Measurements from ENCODE around the gene ZFR2.
A peak's percentile ranks its signal among the peaks of the same experiment; 100 is the strongest.

ZFR2 gene

GRCh38 chr19:3873151-3873550 is 4.3 kb upstream of the ZFR2 start:
- DNase-seq (ENCODE audit: insufficient read length, low spot score) = no peak
- FAIRE-seq = no peak
- no peak for TF ChIP-seq PAX5 (IDR thresholded peaks at IDR 0.05; ENCODE audit: insufficient read depth, low read length, severe bottlenecking)
- no peak for TF ChIP-seq POLR2AphosphoS5 (IDR thresholded peaks at IDR 0.05; ENCODE audit: low read depth, low read length)
- TF ChIP-seq TAF1 (IDR thresholded peaks at IDR 0.05; ENCODE audit: low read depth, low read length) = no peak
- TF ChIP-seq POLR2A (IDR thresholded peaks at IDR 0.05; ENCODE audit: low read depth, low read length) = no peak
- no peak for TF ChIP-seq SPI1 (IDR thresholded peaks at IDR 0.05; ENCODE audit: low read depth, low read length)
- TF ChIP-seq POU2F2 (IDR thresholded peaks at IDR 0.05; ENCODE audit: low read depth, low read length) = no peak

- FAIRE-seq (no peak), DNase-seq (ENCODE audit: insufficient read length, low spot score) (no peak)
- TF ChIP-seq POU2F2 (IDR thresholded peaks at IDR 0.05; ENCODE audit: low read depth, low read length) = no peak
- no peak for TF ChIP-seq TAF1 (IDR thresholded peaks at IDR 0.05; ENCODE audit: low read depth, low read length)
- TF ChIP-seq SPI1 (IDR thresholded peaks at IDR 0.05; ENCODE audit: low read depth, low read length) = no peak
- no peak for TF ChIP-seq POLR2A (IDR thresholded peaks at IDR 0.05; ENCODE audit: low read depth, low read length)
- TF ChIP-seq POLR2AphosphoS5 (IDR thresholded peaks at IDR 0.05; ENCODE audit: low read depth, low read length) = no peak
- no peak for TF ChIP-seq PAX5 (IDR thresholded peaks at IDR 0.05; ENCODE audit: insufficient read depth, low read length, severe bottlenecking)
Observed at GRCh38 chr19:3867971-3868769, 668 bp downstream of the ZFR2 start.

- no peak for TF ChIP-seq POLR2AphosphoS5 (IDR thresholded peaks at IDR 0.05; ENCODE audit: low read depth, low read length)
- no peak for TF ChIP-seq TAF1 (IDR thresholded peaks at IDR 0.05; ENCODE audit: low read depth, low read length)
- no peak for TF ChIP-seq SPI1 (IDR thresholded peaks at IDR 0.05; ENCODE audit: low read depth, low read length)
- TF ChIP-seq POU2F2 (IDR thresholded peaks at IDR 0.05; ENCODE audit: low read depth, low read length) = no peak
- no peak for TF ChIP-seq POLR2A (IDR thresholded peaks at IDR 0.05; ENCODE audit: low read depth, low read length)
- TF ChIP-seq PAX5 (IDR thresholded peaks at IDR 0.05; ENCODE audit: insufficient read depth, low read length, severe bottlenecking) = no peak
- DNase-seq (ENCODE audit: insufficient read length, low spot score) = no peak
- FAIRE-seq = no peak
Observed at GRCh38 chr19:3866910-3867638, 1.8 kb downstream of the ZFR2 start.

- DNase-seq (ENCODE audit: insufficient read length, low spot score) = no peak
- no peak for FAIRE-seq
- TF ChIP-seq PAX5 (IDR thresholded peaks at IDR 0.05; ENCODE audit: insufficient read depth, low read length, severe bottlenecking) (no peak), POLR2AphosphoS5 (IDR thresholded peaks at IDR 0.05; ENCODE audit: low read depth, low read length) (no peak), POU2F2 (IDR thresholded peaks at IDR 0.05; ENCODE audit: low read depth, low read length) (no peak), TAF1 (IDR thresholded peaks at IDR 0.05; ENCODE audit: low read depth, low read length) (no peak), SPI1 (IDR thresholded peaks at IDR 0.05; ENCODE audit: low read depth, low read length) (no peak), POLR2A (IDR thresholded peaks at IDR 0.05; ENCODE audit: low read depth, low read length) (no peak)
Observed at GRCh38 chr19:3863648-3864047, 5.2 kb downstream of the ZFR2 start.

GRCh38 chr19:3862826-3863500 is 5.9 kb downstream of the ZFR2 start:
- FAIRE-seq = no peak
- DNase-seq (ENCODE audit: insufficient read length, low spot score) = no peak
- TF ChIP-seq POLR2AphosphoS5 (IDR thresholded peaks at IDR 0.05; ENCODE audit: low read depth, low read length) (no peak), SPI1 (IDR thresholded peaks at IDR 0.05; ENCODE audit: low read depth, low read length) (no peak), POU2F2 (IDR thresholded peaks at IDR 0.05; ENCODE audit: low read depth, low read length) (no peak), PAX5 (IDR thresholded peaks at IDR 0.05; ENCODE audit: insufficient read depth, low read length, severe bottlenecking) (no peak), POLR2A (IDR thresholded peaks at IDR 0.05; ENCODE audit: low read depth, low read length) (no peak), TAF1 (IDR thresholded peaks at IDR 0.05; ENCODE audit: low read depth, low read length) (no peak)

- no peak for DNase-seq (ENCODE audit: insufficient read length, low spot score)
- no peak for TF ChIP-seq SPI1 (IDR thresholded peaks at IDR 0.05; ENCODE audit: low read depth, low read length)
- no peak for TF ChIP-seq PAX5 (IDR thresholded peaks at IDR 0.05; ENCODE audit: insufficient read depth, low read length, severe bottlenecking)
- no peak for FAIRE-seq
Observed at GRCh38 chr19:3860499-3860898, 8.3 kb downstream of the ZFR2 start.

GRCh38 chr19:3857449-3858003 is 11.3 kb downstream of the ZFR2 start:
- TF ChIP-seq SPI1 (IDR thresholded peaks at IDR 0.05; ENCODE audit: low read depth, low read length) (no peak), PAX5 (IDR thresholded peaks at IDR 0.05; ENCODE audit: insufficient read depth, low read length, severe bottlenecking) (no peak), TAF1 (IDR thresholded peaks at IDR 0.05; ENCODE audit: low read depth, low read length) (no peak), POU2F2 (IDR thresholded peaks at IDR 0.05; ENCODE audit: low read depth, low read length) (no peak), POLR2A (IDR thresholded peaks at IDR 0.05; ENCODE audit: low read depth, low read length) (no peak), POLR2AphosphoS5 (IDR thresholded peaks at IDR 0.05; ENCODE audit: low read depth, low read length) (no peak)
- FAIRE-seq (peak; percentile 77), DNase-seq (ENCODE audit: insufficient read length, low spot score) (peak; percentile 74)

- DNase-seq (ENCODE audit: insufficient read length, low spot score) (no peak), FAIRE-seq (no peak)
- TF ChIP-seq POLR2AphosphoS5 (IDR thresholded peaks at IDR 0.05; ENCODE audit: low read depth, low read length) (no peak), TAF1 (IDR thresholded peaks at IDR 0.05; ENCODE audit: low read depth, low read length) (no peak), POU2F2 (IDR thresholded peaks at IDR 0.05; ENCODE audit: low read depth, low read length) (no peak)
Observed at GRCh38 chr19:3855320-3855719, 13.5 kb downstream of the ZFR2 start.

- no peak for DNase-seq (ENCODE audit: insufficient read length, low spot score)
- FAIRE-seq = no peak
- TF ChIP-seq TAF1 (IDR thresholded peaks at IDR 0.05; ENCODE audit: low read depth, low read length) (no peak), POLR2A (IDR thresholded peaks at IDR 0.05; ENCODE audit: low read depth, low read length) (no peak), PAX5 (IDR thresholded peaks at IDR 0.05; ENCODE audit: insufficient read depth, low read length, severe bottlenecking) (no peak), POU2F2 (IDR thresholded peaks at IDR 0.05; ENCODE audit: low read depth, low read length) (no peak), POLR2AphosphoS5 (IDR thresholded peaks at IDR 0.05; ENCODE audit: low read depth, low read length) (no peak), SPI1 (IDR thresholded peaks at IDR 0.05; ENCODE audit: low read depth, low read length) (no peak)
Observed at GRCh38 chr19:3852614-3853254, 16.1 kb downstream of the ZFR2 start.
